H1 (cell line): Measurements from ENCODE around the gene TACC2. TPM values are rescaled to one million over a fixed set of nuclear protein-coding genes. Genes with fewer than 3 reads are reported as not detected.

Source experiments
- CTCF ChIA-PET: fragments of 300-600 bp; sonication (Branson Sonifier 250); formaldehyde crosslinking; loops from one replicate; lab custom pipeline; 2021; ENCODE audit not compliant: partially characterized antibody; lab: Charles Lee
- POLR2A ChIA-PET: fragments of 300-600 bp; sonication (Branson Sonifier 250); formaldehyde crosslinking; loops from one replicate; lab custom pipeline; 2021; ENCODE audit warnings: inconsistent platforms; ENCODE audit not compliant: partially characterized antibody; lab: Charles Lee
- DNase-seq, 2 experiments: peaks; one replicate each; pipeline versions ENCODE4 v3.0.0 to v3.0.0-alpha.2; 2010 to 2022; ENCODE audit warnings: low spot score in 2 of 2, low read depth in 1 of 2, mixed read lengths in 1 of 2
- FAIRE-seq: peaks from 2 replicates; lab custom pipeline; 2011; peaks lifted over from hg19 to GRCh38; lab: Jason Lieb, UNC
- H2AFZ ChIP-seq: 2 replicates; pipeline ENCODE4 v1.8.1; 2012; ENCODE audit warnings: low read length, inconsistent platforms
- H2AK5ac ChIP-seq: 2 replicates; pipeline ENCODE4 v1.6.1; 2013; ENCODE audit warnings: low read depth, low read length
- H2BK120ac ChIP-seq: replicated peaks from 2 replicates; pipeline ENCODE3; 2013; ENCODE audit warnings: low read depth, low read length, inconsistent platforms
- H2BK12ac ChIP-seq: 2 replicates; pipeline ENCODE4 v1.6.1; 2013; ENCODE audit warnings: low read depth, low read length
- H2BK15ac ChIP-seq: 2 replicates; pipeline ENCODE4 v1.6.1; 2013; ENCODE audit warnings: low read length
- H2BK20ac ChIP-seq: 2 replicates; pipeline ENCODE4 v1.6.1; 2013; ENCODE audit warnings: low read length
- H2BK5ac ChIP-seq: 2 replicates; pipeline ENCODE4 v1.6.1; 2013; ENCODE audit warnings: low read depth, low read length
- H3K14ac ChIP-seq: 2 replicates; pipeline ENCODE4 v1.6.1; 2013; ENCODE audit warnings: inconsistent platforms; ENCODE audit not compliant: insufficient read length
- H3K18ac ChIP-seq: 2 replicates; pipeline ENCODE4 v1.6.1; 2013; ENCODE audit warnings: low read length; ENCODE audit errors: extremely low read depth
- H3K23ac ChIP-seq: 2 replicates; pipeline ENCODE4 v1.6.1; 2013; ENCODE audit warnings: inconsistent platforms; ENCODE audit not compliant: insufficient read length
- H3K23me2 ChIP-seq: 2 replicates; pipeline ENCODE4 v1.6.1; 2013; ENCODE audit warnings: low read depth, low read length
- H3K27ac ChIP-seq: 2 replicates; pipeline ENCODE4 v1.6.1; 2011; ENCODE audit warnings: low read depth, low read length, inconsistent platforms
- H3K27me3 ChIP-seq, 4 experiments: replicated peaks in 1 of 4; 1 replicate in 1 of 4; 2 replicates in 3 of 4; pipeline versions ENCODE4 v1.6.1 to v1.8.1; 2011 to 2013; ENCODE audit warnings: low read length in 3 of 4, mild to moderate bottlenecking in 3 of 4, inconsistent platforms in 2 of 4, mixed read lengths in 2 of 4, moderate library complexity in 1 of 4; ENCODE audit not compliant: control insufficient read depth in 3 of 4, insufficient read depth in 3 of 4; ENCODE audit errors: extremely low read depth in 1 of 4
- H3K36me3 ChIP-seq, 4 experiments: 2 replicates each; pipeline versions ENCODE4 v1.6.1 to v1.8.1; 2011 to 2013; ENCODE audit warnings: mild to moderate bottlenecking in 4 of 4, low read length in 3 of 4, moderate library complexity in 2 of 4, control low read depth in 1 of 4, inconsistent platforms in 1 of 4; ENCODE audit not compliant: insufficient read depth in 4 of 4, control insufficient read depth in 2 of 4
- H3K4ac ChIP-seq: replicated peaks from 2 replicates; pipeline ENCODE3; 2013; ENCODE audit warnings: low read length, low read depth, mixed read lengths, inconsistent platforms; ENCODE audit not compliant: insufficient read length
- H3K4me1 ChIP-seq, 4 experiments: replicated peaks in 1 of 4; 1 replicate in 1 of 4; 2 replicates in 3 of 4; pipeline versions ENCODE4 v1.6.1 to v1.8.1; 2011 to 2013; ENCODE audit warnings: low read length in 3 of 4, inconsistent platforms in 2 of 4, mixed read lengths in 1 of 4; ENCODE audit not compliant: insufficient read depth in 4 of 4, control insufficient read depth in 3 of 4
- H3K4me2 ChIP-seq, 2 experiments: 2 replicates each; pipeline versions ENCODE4 v1.6.1 to v1.8.1; 2011 to 2013; ENCODE audit warnings: low read depth in 2 of 2, low read length in 2 of 2, control low read depth in 1 of 2, inconsistent platforms in 1 of 2, mild to moderate bottlenecking in 1 of 2; ENCODE audit not compliant: insufficient read depth in 1 of 2
- H3K4me3 ChIP-seq, 4 experiments: fragments of 200-600, 300-600 bp in 1 of 4; sonication (generic), shearing (Covaris generic), sonication (Bioruptor Twin) in 1 of 4; 2 replicates each; pipeline versions ENCODE4 v1.5.1 to v1.8.1; 2011 to 2016; ENCODE audit warnings: low read length in 4 of 4, low read depth in 3 of 4, control low read depth in 2 of 4, inconsistent platforms in 2 of 4, mild to moderate bottlenecking in 2 of 4, mixed read lengths in 1 of 4, moderate library complexity in 1 of 4; ENCODE audit not compliant: insufficient read depth in 2 of 4; ENCODE audit errors: extremely low read depth in 1 of 4
- H3K56ac ChIP-seq: replicated peaks from 2 replicates; pipeline ENCODE3; 2013; ENCODE audit warnings: low read depth, mild to moderate bottlenecking, mixed read lengths, low read length, inconsistent platforms; ENCODE audit not compliant: insufficient read length
- H3K79me1 ChIP-seq: 2 replicates; pipeline ENCODE4 v1.6.1; 2013; ENCODE audit warnings: low read depth, low read length, control low read depth
- H3K79me2 ChIP-seq, 2 experiments: 2 replicates each; pipeline versions ENCODE4 v1.6.1 to v1.8.1; 2012 to 2013; ENCODE audit warnings: low read length in 2 of 2, mild to moderate bottlenecking in 2 of 2, inconsistent platforms in 1 of 2; ENCODE audit not compliant: insufficient read depth in 2 of 2, control insufficient read depth in 1 of 2
- H3K9ac ChIP-seq, 4 experiments: replicated peaks in 1 of 4; 1 replicate in 1 of 4; 2 replicates in 3 of 4; pipeline versions ENCODE4 v1.6.1 to v1.8.1; 2011 to 2013; ENCODE audit warnings: low read depth in 3 of 4, low read length in 3 of 4, control low read depth in 2 of 4, mild to moderate bottlenecking in 2 of 4, moderate library complexity in 2 of 4, inconsistent platforms in 1 of 4; ENCODE audit errors: extremely low read depth in 1 of 4
- H3K9me3 ChIP-seq, 2 experiments: 2 replicates each; pipeline versions ENCODE4 v1.6.1 to v1.8.1; 2012 to 2013; ENCODE audit warnings: mild to moderate bottlenecking in 2 of 2, moderate library complexity in 2 of 2, control low read depth in 1 of 2, inconsistent platforms in 1 of 2, low read depth in 1 of 2, low read length in 1 of 2, mixed read lengths in 1 of 2; ENCODE audit not compliant: insufficient read depth in 2 of 2
- H4K20me1 ChIP-seq, 2 experiments: replicated peaks in 1 of 2; 2 replicates each; pipeline versions ENCODE3 to v1.8.1; 2011 to 2013; ENCODE audit warnings: inconsistent platforms in 2 of 2, low read length in 2 of 2, mild to moderate bottlenecking in 1 of 2; ENCODE audit not compliant: insufficient read depth in 2 of 2, control insufficient read depth in 1 of 2
- H4K5ac ChIP-seq: 2 replicates; pipeline ENCODE4 v1.6.1; 2013; ENCODE audit warnings: low read length, low read depth, mixed read lengths, inconsistent platforms; ENCODE audit not compliant: insufficient read length
- H4K8ac ChIP-seq: 2 replicates; pipeline ENCODE4 v1.8.0; 2013; ENCODE audit warnings: mild to moderate bottlenecking, moderate library complexity, low read length, inconsistent platforms; ENCODE audit not compliant: insufficient read depth; ENCODE audit errors: extremely low read depth
- H4K91ac ChIP-seq: replicated peaks from 2 replicates; pipeline ENCODE3; 2013; ENCODE audit warnings: low read length, mixed read lengths, inconsistent platforms; ENCODE audit not compliant: insufficient read length
- CHD1 ChIP-seq: IDR thresholded peaks from 2 replicates; pipeline ENCODE4 v1.6.1; 2012; ENCODE audit warnings: low read depth, low read length, improper control_type of control experiment
- WGBS, 2 experiments: shearing (Covaris generic) in 1 of 2; methylation state at CpG; one replicate each; pipeline versions ENCODE4 v1.1.6 to v1.1.7; 2013 to 2015; ENCODE audit warnings: low lambda C conversion rate in 2 of 2, mixed read lengths in 2 of 2, inconsistent platforms in 1 of 2, low coverage in 1 of 2, missing lambda C conversion rate in 1 of 2; ENCODE audit not compliant: insufficient replicate concordance in 2 of 2, insufficient coverage in 1 of 2, insufficient read length in 1 of 2; ENCODE audit errors: extremely low coverage in 1 of 2, missing lambda C conversion rate in 1 of 2; 5-methylcytosine and 5-hydroxymethylcytosine counted together
- polyA plus RNA-seq, 7 experiments: library from polyadenylated mRNA; depleted of rRNA in 3 of 7; stranded (reverse) in 5 of 7; unstranded in 2 of 7; fragments of >200 nt in 5 of 7; fragments of 200-250 nt in 2 of 7; gene quantifications; 1 replicate in 5 of 7; 2 replicates in 1 of 7; 4 replicates in 1 of 7; pipeline versions ENCODE4 v1.2.1 to v1.2.3, GENCODE V29; 2011 to 2013; ENCODE audit warnings: missing spikeins in 2 of 7, mixed read lengths in 2 of 7
- total RNA-seq: library from RNA; stranded (reverse); fragmentation: NEBNext Ultra II Directional; extraction: Animal tissue kit (Norgen Biotek cat#: 25700); gene quantifications from 2 replicates; pipeline ENCODE4 v1.2.1, GENCODE V29; 2021

TACC2 gene
- total and polyA plus RNA-seq, 2 of the 8 experiments (the other 6 are each of a cell fraction or from before 2014, with no cell fraction given): 21.2 to 46.6 TPM

DNA sequence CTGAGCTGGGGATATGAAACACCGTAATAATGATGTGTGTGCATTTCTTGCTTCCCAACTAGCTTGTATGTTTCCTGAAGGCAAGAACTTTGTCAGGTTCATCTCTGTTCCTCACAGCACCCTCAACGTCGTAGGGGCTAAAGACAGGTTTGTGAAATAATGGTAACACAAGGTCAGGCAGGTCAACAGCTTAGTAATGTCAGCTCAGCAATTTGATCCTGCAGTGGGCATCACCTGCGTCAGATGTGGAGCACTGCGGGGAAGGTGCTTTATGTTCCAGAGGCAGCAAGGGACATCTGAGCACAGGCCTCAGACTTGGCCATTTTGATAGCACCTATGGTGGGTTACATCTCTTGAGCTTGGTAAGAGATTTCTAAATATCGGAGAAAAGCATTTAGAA lies 230.4 kb downstream of the TACC2 start:
- POLR2A ChIA-PET: no interaction called here
- FAIRE-seq: no peak
- Histone ChIP-seq H4K8ac (no peak overlapping the region), H4K20me1 (peaks cover 3 to 4% of the 10 kb centered on the region in 2 experiments), H3K23ac (no peak overlapping the region), H2BK20ac (no peak overlapping the region), H3K9ac (no peak overlapping the region), H3K27me3 (no peaks in the 10 kb centered on the region), H2BK15ac (no peak overlapping the region), H3K36me3 (peaks cover 11 to 64% (median 26%) of the 10 kb centered on the region in 4 experiments; a peak in 7 of 8 replicates), H3K79me2 (peaks cover 0 to 5% of the 10 kb centered on the region in 2 experiments; a peak in 1 of 4 replicates), H2BK12ac (no peak overlapping the region), H3K23me2 (no peaks in the 10 kb centered on the region), H3K9me3 (no peaks in the 10 kb centered on the region), H4K5ac (no peak overlapping the region), H3K14ac (no peak overlapping the region), H3K56ac (no peak overlapping the region), H2AK5ac (no peak overlapping the region), H3K4me1 (no peaks in the 10 kb centered on the region)
- CTCF ChIA-PET: interaction anchor here (1.0 to 2.5 kb wide), 6 partner anchors 13 to 164 kb away, joined by 3 to 12 read pairs (median 3); no protein-coding TSS in a partner anchor
- no peak for TF ChIP-seq CHD1
- TF ChIP-seq, all 59 proteins: peak for 0
- Histone ChIP-seq H3K18ac (no peak overlapping the region), H3K4ac (no peak overlapping the region), H2BK120ac (no peak overlapping the region), H4K91ac (no peak overlapping the region), H2BK5ac (no peak overlapping the region), H3K4me3 (no peak overlapping the region), H3K79me1 (no peaks in the 10 kb centered on the region; the same call in none of the 2 replicates), H2AFZ (no peak overlapping the region), H3K27ac (no peak overlapping the region), H3K4me2 (no peak overlapping the region)
- WGBS, 2 experiments: 93% methylated on average over 6 of the region's 6 CpGs; no CpG with 5 or more reads in 1 of the 2 experiments
- no peak for DNase-seq
